ENCODE results near the gene RPL29.
"Not testable (repeated sequence)": the region's sequence is repeated elsewhere in the genome, so short reads cannot be mapped to it uniquely, and the experiment has no call there.

DNA sequence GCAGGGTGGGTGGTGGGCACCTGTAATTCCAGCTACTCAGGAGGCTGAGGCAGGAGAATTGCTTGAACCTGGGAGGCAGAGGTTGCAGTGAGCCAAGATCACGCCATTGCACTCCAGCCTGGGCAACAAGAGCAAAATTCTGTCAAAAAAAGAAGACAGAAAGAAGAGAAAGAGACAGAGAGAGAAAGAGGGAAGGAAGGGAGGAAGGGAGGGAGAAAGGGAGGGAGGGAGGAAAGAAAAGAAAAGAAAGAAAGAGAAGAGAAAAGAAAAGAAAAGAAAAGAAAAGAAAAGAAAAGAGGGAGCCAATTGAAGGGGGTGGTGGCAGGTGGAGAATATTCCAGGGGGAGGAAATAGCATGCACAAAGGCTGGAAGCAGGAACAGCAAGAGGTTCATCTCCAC is 47.3 kb upstream of the RPL29 start:
- TF ChIP-seq TAF1 (IDR thresholded peaks at IDR 0.05; ENCODE audit: low read depth, low read length); EP300 (IDR thresholded peaks at IDR 0.05; ENCODE audit: borderline replicate concordance in 1 of 2, low read depth in 2 of 2, low read length in 2 of 2); CBX8 (IDR thresholded peaks at IDR 0.05; ENCODE audit: borderline replicate concordance, low read depth, low read length); JUN (IDR thresholded peaks at IDR 0.05; ENCODE audit: low read depth, low read length); SUZ12 (IDR thresholded peaks at IDR 0.05; ENCODE audit: low read length); POLR2AphosphoS5 (IDR thresholded peaks at IDR 0.05; ENCODE audit: low read depth, low read length); TAF7 (optimal IDR thresholded peaks at IDR 0.05; ENCODE audit: borderline replicate concordance, low read depth, low read length); POLR2A (IDR thresholded peaks at IDR 0.05; ENCODE audit: control extremely low read depth in 1 of 2, low read depth in 2 of 2, low read length in 2 of 2); MAFK (IDR thresholded peaks at IDR 0.05; ENCODE audit: low read depth, low read length); JUND (IDR thresholded peaks at IDR 0.05; ENCODE audit: low read length); ASH2L (IDR thresholded peaks at IDR 0.05; ENCODE audit: low read length): not testable (repeated sequence)
- TF ChIP-seq, protein P1, sequence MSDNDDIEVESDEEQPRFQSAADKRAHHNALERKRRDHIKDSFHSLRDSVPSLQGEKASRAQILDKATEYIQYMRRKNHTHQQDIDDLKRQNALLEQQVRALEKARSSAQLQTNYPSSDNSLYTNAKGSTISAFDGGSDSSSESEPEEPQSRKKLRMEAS (IDR thresholded peaks at IDR 0.05): not testable (repeated sequence)
- TF ChIP-seq, protein P2, sequence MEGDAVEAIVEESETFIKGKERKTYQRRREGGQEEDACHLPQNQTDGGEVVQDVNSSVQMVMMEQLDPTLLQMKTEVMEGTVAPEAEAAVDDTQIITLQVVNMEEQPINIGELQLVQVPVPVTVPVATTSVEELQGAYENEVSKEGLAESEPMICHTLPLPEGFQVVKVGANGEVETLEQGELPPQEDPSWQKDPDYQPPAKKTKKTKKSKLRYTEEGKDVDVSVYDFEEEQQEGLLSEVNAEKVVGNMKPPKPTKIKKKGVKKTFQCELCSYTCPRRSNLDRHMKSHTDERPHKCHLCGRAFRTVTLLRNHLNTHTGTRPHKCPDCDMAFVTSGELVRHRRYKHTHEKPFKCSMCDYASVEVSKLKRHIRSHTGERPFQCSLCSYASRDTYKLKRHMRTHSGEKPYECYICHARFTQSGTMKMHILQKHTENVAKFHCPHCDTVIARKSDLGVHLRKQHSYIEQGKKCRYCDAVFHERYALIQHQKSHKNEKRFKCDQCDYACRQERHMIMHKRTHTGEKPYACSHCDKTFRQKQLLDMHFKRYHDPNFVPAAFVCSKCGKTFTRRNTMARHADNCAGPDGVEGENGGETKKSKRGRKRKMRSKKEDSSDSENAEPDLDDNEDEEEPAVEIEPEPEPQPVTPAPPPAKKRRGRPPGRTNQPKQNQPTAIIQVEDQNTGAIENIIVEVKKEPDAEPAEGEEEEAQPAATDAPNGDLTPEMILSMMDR (IDR thresholded peaks at IDR 0.05; ENCODE audit: control extremely low read depth in 1 of 3, insufficient read depth in 1 of 3, low read depth in 1 of 3, low read length in 3 of 3): not testable (repeated sequence)
- TF ChIP-seq, protein P3, sequence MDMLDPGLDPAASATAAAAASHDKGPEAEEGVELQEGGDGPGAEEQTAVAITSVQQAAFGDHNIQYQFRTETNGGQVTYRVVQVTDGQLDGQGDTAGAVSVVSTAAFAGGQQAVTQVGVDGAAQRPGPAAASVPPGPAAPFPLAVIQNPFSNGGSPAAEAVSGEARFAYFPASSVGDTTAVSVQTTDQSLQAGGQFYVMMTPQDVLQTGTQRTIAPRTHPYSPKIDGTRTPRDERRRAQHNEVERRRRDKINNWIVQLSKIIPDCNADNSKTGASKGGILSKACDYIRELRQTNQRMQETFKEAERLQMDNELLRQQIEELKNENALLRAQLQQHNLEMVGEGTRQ (IDR thresholded peaks at IDR 0.05; ENCODE audit: low read length): not testable (repeated sequence)
